Fibroblast of pulmonary artery (primary cell): Measurements from ENCODE around the gene LENEP.

ENCODE experiments used
- DNase-seq: peaks from one replicate; pipeline ENCODE4 v3.0.0-alpha.2; 2010; ENCODE audit warnings: low read depth
- H3K4me3 ChIP-seq: replicated peaks from 2 replicates; pipeline ENCODE4 v1.5.1; 2011; ENCODE audit warnings: low read depth, mild to moderate bottlenecking, control low read depth, low read length, moderate library complexity
- CTCF ChIP-seq: IDR thresholded peaks from 2 replicates; pipeline ENCODE4 v1.5.1; 2011; ENCODE audit warnings: mild to moderate bottlenecking, control low read depth, low read length, inconsistent platforms; ENCODE audit errors: missing control alignments

The LENEP gene

GRCh38 chr1:155018617-155019348 is 25.4 kb downstream of the LENEP start:
- TF ChIP-seq CTCF: no peak
- DNase-seq: no peak
- no peak overlapping the region for H3K4me3 ChIP-seq

- TF ChIP-seq CTCF: no peak
- no peak for DNase-seq
- H3K4me3 ChIP-seq: no peak overlapping the region
Observed at GRCh38 chr1:155019377-155020245, 26.2 kb downstream of the LENEP start.

- TF ChIP-seq CTCF: no peak
- H3K4me3 ChIP-seq: no peak overlapping the region
- DNase-seq: no peak
Observed at GRCh38 chr1:155022136-155022926, 28.9 kb downstream of the LENEP start.

GRCh38 chr1:155022927-155023236 is 29.5 kb downstream of the LENEP start:
- no peak overlapping the region for H3K4me3 ChIP-seq
- no peak for DNase-seq
- no peak for TF ChIP-seq CTCF

- no peak for TF ChIP-seq CTCF
- H3K4me3 ChIP-seq: no peak overlapping the region
- DNase-seq: no peak
Observed at GRCh38 chr1:155023627-155024026, 30.2 kb downstream of the LENEP start.

- no peak overlapping the region for H3K4me3 ChIP-seq
- DNase-seq: no peak
- TF ChIP-seq CTCF: no peak
Observed at GRCh38 chr1:155024315-155024714, 30.9 kb downstream of the LENEP start.
